ENCODE measurements around the gene ZNF649.

The ZNF649 gene

DNA sequence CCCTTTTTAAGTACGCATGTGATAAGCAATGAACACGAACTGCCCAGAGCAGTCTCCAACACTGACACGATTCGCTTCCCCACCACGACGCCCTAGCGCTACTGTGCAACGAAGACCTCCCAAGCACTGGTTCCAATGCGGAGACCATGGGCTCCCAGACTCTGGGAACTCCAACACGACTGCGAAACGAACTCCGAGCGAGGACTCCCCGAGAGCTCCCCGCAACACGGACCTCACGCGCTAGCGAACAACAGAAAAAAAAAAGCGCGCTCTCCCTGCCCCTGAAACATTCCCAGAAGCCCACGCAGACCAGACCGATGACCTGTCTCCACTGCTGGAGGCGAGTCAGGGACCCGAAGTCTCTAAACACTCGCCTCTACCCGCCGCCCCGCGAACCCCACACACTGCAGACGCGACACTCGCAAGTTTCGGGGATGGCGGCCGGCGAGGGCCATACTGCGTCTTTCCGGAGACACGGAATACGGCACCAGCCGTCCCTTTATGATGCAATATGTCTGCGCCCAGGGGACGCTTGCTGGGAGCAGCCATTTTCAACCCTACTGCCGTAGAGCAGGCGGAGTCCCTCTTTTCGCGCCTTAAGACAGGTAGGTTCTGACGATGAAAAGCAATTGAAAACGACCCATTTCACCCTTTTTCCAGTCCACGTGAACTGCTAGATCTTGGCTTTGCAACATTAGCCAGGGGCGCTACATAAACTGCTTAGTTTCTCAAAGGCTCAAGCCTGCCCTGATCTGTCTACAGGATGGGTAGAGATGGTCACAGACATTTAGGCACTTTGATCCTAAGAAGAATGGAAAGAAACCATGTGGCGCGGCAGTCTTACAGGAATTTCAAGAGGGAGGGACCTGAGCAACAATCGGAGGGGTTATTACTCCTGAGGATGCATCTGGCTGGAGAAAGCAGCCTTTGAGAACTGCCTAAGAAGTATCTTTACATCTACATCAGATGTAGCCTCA lies 17.0 kb downstream of the ZNF649 start, which contains the start of gene ZNF577:
Gene ZNF577 (minus strand): TSS at position 430 of the 977 bp plus-strand sequence. CDS start 7,569 bp downstream, outside the sequence.
- DNase-seq = peak; percentile 71

GRCh38 chr19:51884713-51885112 lies 20.1 kb downstream of the ZNF649 start:
- DNase-seq = no peak

DNA sequence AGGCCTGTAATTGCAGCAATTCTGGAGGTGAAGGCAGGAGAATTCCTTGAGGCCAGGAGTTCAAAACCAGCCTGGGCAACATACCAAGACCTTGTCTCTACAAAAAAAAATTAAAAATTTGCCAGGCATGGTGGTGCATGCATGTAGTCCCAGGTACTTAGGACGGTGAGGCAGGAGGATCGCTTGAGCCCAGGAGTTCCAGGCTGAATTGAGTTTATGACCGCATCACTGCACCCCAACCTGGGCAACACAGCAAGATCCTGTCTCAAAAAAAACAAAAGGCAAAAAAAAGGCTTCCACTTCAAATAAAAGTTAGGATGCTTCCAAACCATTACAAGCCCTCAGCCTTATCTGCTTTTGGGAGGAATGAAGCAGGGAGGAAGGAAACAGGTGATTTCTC lies 22.3 kb downstream of the ZNF649 start:
- no peak for DNase-seq

GRCh38 chr19:51873097-51873496 lies 31.7 kb downstream of the ZNF649 start:
- no peak for DNase-seq

- DNase-seq = no peak
Measured at GRCh38 chr19:51861870-51862622, 42.8 kb downstream of the ZNF649 start.

All from GF-D8 (cell line).